ENCODE measurements around the gene PDZD2. TPM values are rescaled to one million over a fixed set of nuclear protein-coding genes. Genes with fewer than 3 reads are reported as not detected.

The PDZD2 gene
- total RNA-seq, 2 experiments from 2014 or later: 1.3 to 1.8 TPM

DNA sequence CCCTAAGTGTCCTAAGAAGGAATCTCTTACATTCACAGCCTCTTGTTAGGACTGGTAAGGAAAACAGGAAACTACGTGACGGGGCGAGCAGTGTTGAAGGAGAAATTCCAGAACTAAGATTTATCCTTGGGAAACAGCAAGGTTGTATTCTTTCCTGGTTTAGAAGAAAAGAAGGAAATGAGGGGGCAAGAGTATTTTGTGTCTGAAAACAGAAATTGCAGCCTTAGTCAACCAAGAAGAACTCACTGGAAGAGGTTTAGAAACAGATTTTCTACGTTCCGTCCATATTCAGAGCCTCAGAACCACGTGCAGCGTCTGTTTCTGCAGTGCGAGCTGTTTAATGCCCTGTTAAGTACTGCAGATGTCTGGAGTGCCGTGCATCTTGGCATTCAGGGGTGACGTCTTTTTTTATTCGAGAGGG is 460.0 kb downstream of the PDZD2 start:
- intact Hi-C loops (cut with DNase I, micrococcal nuclease): no loop called here
- H3K9me3 ChIP-seq (ENCODE audit: control insufficient read depth in 1 of 2, insufficient read depth in 1 of 2, low read length in 2 of 2): no peaks in the 10 kb centered on the region
- peaks cover 51% of the 10 kb centered on the region for H3K36me3 Mint-ChIP-seq (ENCODE audit: low read depth)
- no peak overlapping the region for H3K27ac Mint-ChIP-seq
- CTCF ChIA-PET: no interaction called here
- no peak overlapping the region for H3K27ac ChIP-seq (ENCODE audit: low read depth in 1 of 2, low read length in 2 of 2)
- H3K4me3 Mint-ChIP-seq: no peak overlapping the region
- H3K4me1 Mint-ChIP-seq (ENCODE audit: low read depth): no peaks in the 10 kb centered on the region
- no peaks in the 10 kb centered on the region for H3K9me3 Mint-ChIP-seq
- DNase-seq (no peak), ATAC-seq (ENCODE audit: poor library complexity) (no peak)
- TF ChIP-seq, protein P1, sequence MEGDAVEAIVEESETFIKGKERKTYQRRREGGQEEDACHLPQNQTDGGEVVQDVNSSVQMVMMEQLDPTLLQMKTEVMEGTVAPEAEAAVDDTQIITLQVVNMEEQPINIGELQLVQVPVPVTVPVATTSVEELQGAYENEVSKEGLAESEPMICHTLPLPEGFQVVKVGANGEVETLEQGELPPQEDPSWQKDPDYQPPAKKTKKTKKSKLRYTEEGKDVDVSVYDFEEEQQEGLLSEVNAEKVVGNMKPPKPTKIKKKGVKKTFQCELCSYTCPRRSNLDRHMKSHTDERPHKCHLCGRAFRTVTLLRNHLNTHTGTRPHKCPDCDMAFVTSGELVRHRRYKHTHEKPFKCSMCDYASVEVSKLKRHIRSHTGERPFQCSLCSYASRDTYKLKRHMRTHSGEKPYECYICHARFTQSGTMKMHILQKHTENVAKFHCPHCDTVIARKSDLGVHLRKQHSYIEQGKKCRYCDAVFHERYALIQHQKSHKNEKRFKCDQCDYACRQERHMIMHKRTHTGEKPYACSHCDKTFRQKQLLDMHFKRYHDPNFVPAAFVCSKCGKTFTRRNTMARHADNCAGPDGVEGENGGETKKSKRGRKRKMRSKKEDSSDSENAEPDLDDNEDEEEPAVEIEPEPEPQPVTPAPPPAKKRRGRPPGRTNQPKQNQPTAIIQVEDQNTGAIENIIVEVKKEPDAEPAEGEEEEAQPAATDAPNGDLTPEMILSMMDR (IDR thresholded peaks at IDR 0.05): no peak
- H3K4me1 ChIP-seq (ENCODE audit: insufficient read depth, low read length): no peaks in the 10 kb centered on the region
- no peaks in the 10 kb centered on the region for H3K27me3 ChIP-seq (ENCODE audit: control insufficient read depth in 1 of 2, insufficient read depth in 2 of 2, low read length in 2 of 2)
- no peaks in the 10 kb centered on the region for H3K27me3 Mint-ChIP-seq
- H3K4me3 ChIP-seq (ENCODE audit: low read length): no peak overlapping the region
- H3K36me3 ChIP-seq (ENCODE audit: insufficient read depth, low read length): peaks cover 26% of the 10 kb centered on the region
- POLR2A ChIA-PET: no interaction called here

DNA sequence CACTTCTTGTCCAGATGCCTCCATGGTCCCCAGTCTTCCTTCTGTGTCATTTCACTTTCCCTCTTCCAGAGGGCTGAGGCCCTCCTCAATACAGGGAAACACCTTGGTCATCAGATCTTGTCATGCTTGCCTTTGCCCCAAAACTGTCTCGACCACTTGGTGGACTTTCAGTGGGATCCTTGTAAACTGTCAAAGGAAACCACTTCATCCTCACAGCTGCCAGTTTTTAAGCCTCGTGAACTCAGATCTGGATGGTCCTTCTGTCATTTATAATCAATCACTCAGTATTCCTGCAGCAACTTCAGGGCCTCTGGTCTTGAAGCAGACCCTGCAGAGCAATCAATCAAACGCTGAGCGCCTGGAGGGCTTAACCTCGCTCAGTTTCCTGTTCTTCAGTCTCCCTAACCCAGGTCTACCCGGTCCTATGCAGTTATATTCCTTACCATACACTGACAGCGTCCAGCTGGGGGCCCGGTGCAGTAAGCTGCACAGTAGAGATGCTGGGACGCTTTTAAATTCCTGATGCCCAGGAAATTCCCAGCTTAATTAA is 460.6 kb downstream of the PDZD2 start:
- Histone ChIP-seq H3K27ac (ENCODE audit: low read depth in 1 of 2, low read length in 2 of 2) (no peak overlapping the region), H3K9me3 (ENCODE audit: control insufficient read depth in 1 of 2, insufficient read depth in 1 of 2, low read length in 2 of 2) (no peaks in the 10 kb centered on the region), H3K4me1 (ENCODE audit: insufficient read depth, low read length) (no peaks in the 10 kb centered on the region), H3K36me3 (ENCODE audit: insufficient read depth, low read length) (peaks cover 32% of the 10 kb centered on the region), H3K27me3 (ENCODE audit: control insufficient read depth in 1 of 2, insufficient read depth in 2 of 2, low read length in 2 of 2) (no peaks in the 10 kb centered on the region), H3K4me3 (ENCODE audit: low read length) (no peak overlapping the region)
- Mint-ChIP-seq H3K27me3 (no peaks in the 10 kb centered on the region), H3K36me3 (ENCODE audit: low read depth) (peaks cover 54% of the 10 kb centered on the region), H3K4me1 (ENCODE audit: low read depth) (no peaks in the 10 kb centered on the region), H3K9me3 (no peaks in the 10 kb centered on the region), H3K4me3 (no peak overlapping the region), H3K27ac (no peak overlapping the region)
- POLR2A ChIA-PET: no interaction called here
- ATAC-seq (ENCODE audit: poor library complexity) (no peak), DNase-seq (no peak)
- CTCF ChIA-PET: no interaction called here
- TF ChIP-seq, protein P1 (IDR thresholded peaks at IDR 0.05): no peak
- intact Hi-C loops (cut with DNase I, micrococcal nuclease): no loop called here

DNA sequence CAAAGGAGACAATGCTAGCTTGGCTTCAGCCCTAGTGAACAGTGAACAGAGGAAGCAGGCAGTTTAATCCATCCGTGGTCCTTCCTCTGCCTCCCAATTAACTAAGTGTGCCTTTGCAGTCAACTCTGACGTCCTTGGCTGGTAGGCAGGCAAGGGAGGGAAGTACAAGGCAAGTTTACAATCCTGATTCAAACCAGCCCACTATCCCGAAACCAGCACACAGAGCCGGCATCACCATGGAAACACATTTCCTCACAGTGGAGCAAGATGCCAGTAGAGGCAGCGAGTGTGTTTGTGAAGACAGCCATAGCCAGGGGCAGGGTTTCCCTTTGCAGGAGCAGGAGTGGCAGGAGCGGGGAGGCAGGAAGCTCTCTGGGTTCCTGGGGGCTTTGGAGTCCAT is 461.3 kb downstream of the PDZD2 start:
- Histone ChIP-seq H3K4me3 (ENCODE audit: low read length) (no peak overlapping the region), H3K36me3 (ENCODE audit: insufficient read depth, low read length) (peaks cover 37% of the 10 kb centered on the region), H3K9me3 (ENCODE audit: control insufficient read depth in 1 of 2, insufficient read depth in 1 of 2, low read length in 2 of 2) (no peaks in the 10 kb centered on the region), H3K4me1 (ENCODE audit: insufficient read depth, low read length) (no peaks in the 10 kb centered on the region), H3K27me3 (ENCODE audit: control insufficient read depth in 1 of 2, insufficient read depth in 2 of 2, low read length in 2 of 2) (no peaks in the 10 kb centered on the region), H3K27ac (ENCODE audit: low read depth in 1 of 2, low read length in 2 of 2) (no peak overlapping the region)
- POLR2A ChIA-PET: no interaction called here
- intact Hi-C loops (cut with DNase I, micrococcal nuclease): no loop called here
- no peak overlapping the region for H3K4me3 Mint-ChIP-seq
- H3K36me3 Mint-ChIP-seq (ENCODE audit: low read depth): peaks cover 59% of the 10 kb centered on the region
- no peaks in the 10 kb centered on the region for H3K9me3 Mint-ChIP-seq
- no peak for DNase-seq
- CTCF ChIA-PET: no interaction called here
- no peak for ATAC-seq (ENCODE audit: poor library complexity)
- H3K27me3 Mint-ChIP-seq: no peaks in the 10 kb centered on the region
- no peaks in the 10 kb centered on the region for H3K4me1 Mint-ChIP-seq (ENCODE audit: low read depth)
- TF ChIP-seq, protein P1 (IDR thresholded peaks at IDR 0.05): no peak
- no peak overlapping the region for H3K27ac Mint-ChIP-seq
